MM.1S (cell line): ENCODE data around the gene COQ2.

Experiments
- DNase-seq: peaks from one replicate; pipeline ENCODE4 v3.0.0-alpha.2; 2015
- H2AFZ ChIP-seq: fragments of 300-600 bp; sonication (generic); 2 replicates; pipeline ENCODE4 v1.6.0; 2016; ENCODE audit warnings: antibody characterized with exemption, low read length
- H3F3A ChIP-seq: fragments of 300-600 bp; sonication (generic); 2 replicates; pipeline ENCODE4 v1.6.1; 2016; ENCODE audit warnings: mild to moderate bottlenecking, antibody characterized with exemption, low read length, moderate library complexity, mixed read lengths; ENCODE audit not compliant: insufficient read depth
- H3K27ac ChIP-seq: fragments of 300-600 bp; sonication (generic); 2 replicates; pipeline ENCODE4 v1.5.1; 2016; ENCODE audit warnings: mild to moderate bottlenecking, low read length
- H3K27me3 ChIP-seq: fragments of 300-600 bp; sonication (generic); replicated peaks from 2 replicates; pipeline ENCODE4 v1.6.0; 2016; ENCODE audit warnings: low read length; ENCODE audit not compliant: insufficient read depth
- H3K36me3 ChIP-seq: fragments of 300-600 bp; sonication (generic); replicated peaks from 2 replicates; pipeline ENCODE4 v1.6.1; 2016; ENCODE audit warnings: mild to moderate bottlenecking, low read length, mixed read lengths; ENCODE audit not compliant: insufficient read depth
- H3K4me1 ChIP-seq: fragments of 300-600 bp; sonication (generic); 2 replicates; pipeline ENCODE4 v1.6.1; 2016; ENCODE audit warnings: low read length, mixed read lengths
- H3K4me2 ChIP-seq: fragments of 300-600 bp; sonication (generic); 2 replicates; pipeline ENCODE4 v1.6.0; 2016; ENCODE audit warnings: low read depth, low read length
- H3K4me3 ChIP-seq: fragments of 300-600 bp; sonication (generic); 2 replicates; pipeline ENCODE4 v1.5.1; 2016; ENCODE audit warnings: low read length, mixed read lengths
- H3K79me2 ChIP-seq: fragments of 300-600 bp; sonication (generic); 2 replicates; pipeline ENCODE4 v1.6.1; 2016; ENCODE audit warnings: mixed run types, low read length, mixed read lengths
- H3K9ac ChIP-seq: fragments of 300-600 bp; sonication (generic); 2 replicates; pipeline ENCODE4 v1.6.1; 2016; ENCODE audit warnings: low read length, mixed read lengths
- H3K9me2 ChIP-seq: fragments of 300-600 bp; sonication (generic); replicated peaks from 2 replicates; pipeline ENCODE4 v1.6.1; 2016; ENCODE audit warnings: mild to moderate bottlenecking, low read length, mixed read lengths; ENCODE audit not compliant: insufficient read depth
- H3K9me3 ChIP-seq: fragments of 300-600 bp; sonication (generic); replicated peaks from 2 replicates; pipeline ENCODE4 v1.6.1; 2016; ENCODE audit warnings: mild to moderate bottlenecking, low read length, mixed read lengths; ENCODE audit not compliant: insufficient read depth
- H4K20me1 ChIP-seq: fragments of 300-600 bp; sonication (generic); 2 replicates; pipeline ENCODE4 v1.6.1; 2016; ENCODE audit warnings: mild to moderate bottlenecking, low read length, moderate library complexity, mixed read lengths; ENCODE audit not compliant: insufficient read depth
- EZH2 ChIP-seq: fragments of 300-600 bp; sonication (generic); optimal IDR thresholded peaks from 2 replicates; pipeline ENCODE3; 2017; ENCODE audit warnings: low read depth, mild to moderate bottlenecking, antibody characterized with exemption, low read length, mixed read lengths
- EZH2phosphoT487 ChIP-seq: fragments of 300-600 bp; sonication (generic); IDR thresholded peaks from 2 replicates; pipeline ENCODE4 v1.6.1; 2018; ENCODE audit warnings: antibody characterized with exemption, low read length
- TF ChIP-seq, protein P1 (sequence below): fragments of 300-600 bp; sonication (generic); IDR thresholded peaks from 2 replicates; pipeline ENCODE4 v1.5.1; 2016; ENCODE audit warnings: antibody characterized with exemption, low read length, mixed read lengths

Gene COQ2

DNA sequence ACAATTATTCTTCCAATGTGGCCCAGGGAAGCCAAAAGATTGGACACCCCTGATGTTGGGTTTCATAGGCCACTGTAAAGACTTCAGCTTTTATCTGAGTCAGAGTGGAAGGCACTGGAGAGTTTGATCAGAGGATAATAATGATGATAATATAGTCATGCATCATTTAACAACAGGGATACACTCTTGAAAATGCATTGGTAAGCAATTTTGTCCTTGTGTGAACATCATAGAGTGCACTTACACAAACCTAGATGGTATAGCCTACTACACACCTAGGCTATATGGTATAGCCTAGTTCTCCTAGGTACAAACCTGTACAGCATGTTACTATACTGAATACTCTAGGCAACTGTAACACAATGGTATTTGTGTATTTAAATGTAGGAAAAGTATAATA lies 70.5 kb downstream of the COQ2 start:
- Histone ChIP-seq H3K27me3 (no peaks in the 10 kb centered on the region), H3K9me3 (no peaks in the 10 kb centered on the region), H3K36me3 (no peaks in the 10 kb centered on the region), H3K4me2 (no peak overlapping the region), H3F3A (peaks cover 44% of the 10 kb centered on the region), H2AFZ (no peak overlapping the region), H4K20me1 (no peaks in the 10 kb centered on the region), H3K9me2 (no peaks in the 10 kb centered on the region), H3K79me2 (no peaks in the 10 kb centered on the region), H3K4me1 (peaks cover 74% of the 10 kb centered on the region), H3K9ac (no peak overlapping the region), H3K27ac (no peak overlapping the region), H3K4me3 (no peak overlapping the region)
- TF ChIP-seq EZH2phosphoT487 (no peak), EZH2 (no peak)
- TF ChIP-seq, protein P1, sequence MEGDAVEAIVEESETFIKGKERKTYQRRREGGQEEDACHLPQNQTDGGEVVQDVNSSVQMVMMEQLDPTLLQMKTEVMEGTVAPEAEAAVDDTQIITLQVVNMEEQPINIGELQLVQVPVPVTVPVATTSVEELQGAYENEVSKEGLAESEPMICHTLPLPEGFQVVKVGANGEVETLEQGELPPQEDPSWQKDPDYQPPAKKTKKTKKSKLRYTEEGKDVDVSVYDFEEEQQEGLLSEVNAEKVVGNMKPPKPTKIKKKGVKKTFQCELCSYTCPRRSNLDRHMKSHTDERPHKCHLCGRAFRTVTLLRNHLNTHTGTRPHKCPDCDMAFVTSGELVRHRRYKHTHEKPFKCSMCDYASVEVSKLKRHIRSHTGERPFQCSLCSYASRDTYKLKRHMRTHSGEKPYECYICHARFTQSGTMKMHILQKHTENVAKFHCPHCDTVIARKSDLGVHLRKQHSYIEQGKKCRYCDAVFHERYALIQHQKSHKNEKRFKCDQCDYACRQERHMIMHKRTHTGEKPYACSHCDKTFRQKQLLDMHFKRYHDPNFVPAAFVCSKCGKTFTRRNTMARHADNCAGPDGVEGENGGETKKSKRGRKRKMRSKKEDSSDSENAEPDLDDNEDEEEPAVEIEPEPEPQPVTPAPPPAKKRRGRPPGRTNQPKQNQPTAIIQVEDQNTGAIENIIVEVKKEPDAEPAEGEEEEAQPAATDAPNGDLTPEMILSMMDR: no peak
- no peak for DNase-seq
